Cardiac fibroblast (primary cell): ENCODE results near the gene GPLD1.

ENCODE experiments used
- DNase-seq, 2 donors: peaks; one replicate each; pipeline versions ENCODE4 v3.0.0 to v3.0.0-alpha.2; 2010; ENCODE audit warnings: low read depth in 2 of 2
- H3K4me3 ChIP-seq, 2 donors: replicated peaks in 1 of 2; 1 replicate in 1 of 2; 2 replicates in 1 of 2; pipeline ENCODE4 v1.5.1; 2011; ENCODE audit warnings: low read depth in 2 of 2, low read length in 2 of 2, mild to moderate bottlenecking in 2 of 2, moderate library complexity in 1 of 2
- CTCF ChIP-seq: IDR thresholded peaks from one replicate; pipeline ENCODE4 v1.5.1; 2011; ENCODE audit warnings: low read depth, mild to moderate bottlenecking, low read length, inconsistent platforms

Gene GPLD1

GRCh38 chr6:24489470-24489869 lies at the start of gene GPLD1:
Gene GPLD1 (minus strand): TSS chr6:24489578. CDS start chr6:24489511, 67 bp downstream.
- no peak within 1 kb of the TSS for H3K4me3 ChIP-seq
- DNase-seq, result no peak
- TF ChIP-seq CTCF, result no peak

GRCh38 chr6:24537771-24538385 lies 48.5 kb upstream of the GPLD1 start:
- peak in 1 of 2 donors; percentile 16 for DNase-seq
- TF ChIP-seq CTCF, result no peak

GRCh38 chr6:24537082-24537699 lies 47.8 kb upstream of the GPLD1 start:
- no peak for TF ChIP-seq CTCF
- no peak overlapping the region for H3K4me3 ChIP-seq
- peak in 1 of 2 donors; percentile 10 for DNase-seq

More at GRCh38 chr6:24537771-24538385, 48.5 kb upstream of the GPLD1 start:
- H3K4me3 ChIP-seq, result no peak overlapping the region

GRCh38 chr6:24536466-24536865 lies 47.1 kb upstream of the GPLD1 start:
- peak; percentile 5 to 7 for DNase-seq
- TF ChIP-seq CTCF, result no peak

GRCh38 chr6:24535210-24535609 lies 45.8 kb upstream of the GPLD1 start:
- no peak for DNase-seq
- no peak overlapping the region for H3K4me3 ChIP-seq
- TF ChIP-seq CTCF, result no peak

More at GRCh38 chr6:24536466-24536865, 47.1 kb upstream of the GPLD1 start:
- H3K4me3 ChIP-seq, result no peak overlapping the region

- no peak for DNase-seq
- no peak for TF ChIP-seq CTCF
- H3K4me3 ChIP-seq, result no peak overlapping the region
These were observed 45.0 kb upstream of the GPLD1 start for GRCh38 chr6:24534329-24534728.
